ENCODE results near the gene ARHGAP4. TPM values are rescaled to one million over a fixed set of nuclear protein-coding genes. Genes with fewer than 3 reads are reported as not detected.

Gene ARHGAP4
- total RNA-seq, 1 experiment from 2014 or later = 47.0 TPM

DNA sequence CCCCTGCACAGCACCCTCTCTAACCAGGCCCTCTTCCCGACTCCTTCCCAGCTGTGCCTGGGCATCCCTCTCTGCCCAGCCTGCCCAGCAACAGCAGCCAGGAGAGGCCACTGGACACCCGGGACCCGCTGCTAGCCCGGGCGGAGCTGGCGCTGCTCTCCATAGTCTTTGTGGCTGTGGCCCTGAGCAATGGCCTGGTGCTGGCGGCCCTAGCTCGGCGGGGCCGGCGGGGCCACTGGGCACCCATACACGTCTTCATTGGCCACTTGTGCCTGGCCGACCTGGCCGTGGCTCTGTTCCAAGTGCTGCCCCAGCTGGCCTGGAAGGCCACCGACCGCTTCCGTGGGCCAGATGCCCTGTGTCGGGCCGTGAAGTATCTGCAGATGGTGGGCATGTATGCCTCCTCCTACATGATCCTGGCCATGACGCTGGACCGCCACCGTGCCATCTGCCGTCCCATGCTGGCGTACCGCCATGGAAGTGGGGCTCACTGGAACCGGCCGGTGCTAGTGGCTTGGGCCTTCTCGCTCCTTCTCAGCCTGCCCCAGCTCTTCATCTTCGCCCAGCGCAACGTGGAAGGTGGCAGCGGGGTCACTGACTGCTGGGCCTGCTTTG is 20.5 kb downstream of the ARHGAP4 start:
- Histone ChIP-seq H3K27ac (no peak overlapping the region), H3K4me1 (replicated peaks; ENCODE audit: insufficient read depth) (peaks cover 24% of the 10 kb centered on the region), H3K4me2 (no peak overlapping the region), H3K9me3 (ENCODE audit: insufficient read depth, low read depth) (no peaks in the 10 kb centered on the region), H4K20me1 (ENCODE audit: insufficient read depth) (no peaks in the 10 kb centered on the region), H3K79me2 (ENCODE audit: low read depth) (no peaks in the 10 kb centered on the region), H3K9me2 (ENCODE audit: insufficient read depth) (no peaks in the 10 kb centered on the region), H3K4me3 (no peak overlapping the region), H3K27me3 (ENCODE audit: insufficient read depth, low read depth) (no peaks in the 10 kb centered on the region), H2AFZ (no peak overlapping the region), H3K36me3 (ENCODE audit: low read depth) (no peaks in the 10 kb centered on the region), H3F3A (ENCODE audit: insufficient read depth, low read depth) (peaks cover 2% of the 10 kb centered on the region)
- no TSS peak for BruUV-seq (replicated peaks)
- intact Hi-C loops (cut with micrococcal nuclease; ENCODE audit: unreplicated experiment) = no loop called here
- DNase-seq = no peak
- POLR2A ChIA-PET (ENCODE audit: unreplicated experiment) = no interaction called here
- CTCF ChIA-PET = no interaction called here
- TF ChIP-seq, protein P1, sequence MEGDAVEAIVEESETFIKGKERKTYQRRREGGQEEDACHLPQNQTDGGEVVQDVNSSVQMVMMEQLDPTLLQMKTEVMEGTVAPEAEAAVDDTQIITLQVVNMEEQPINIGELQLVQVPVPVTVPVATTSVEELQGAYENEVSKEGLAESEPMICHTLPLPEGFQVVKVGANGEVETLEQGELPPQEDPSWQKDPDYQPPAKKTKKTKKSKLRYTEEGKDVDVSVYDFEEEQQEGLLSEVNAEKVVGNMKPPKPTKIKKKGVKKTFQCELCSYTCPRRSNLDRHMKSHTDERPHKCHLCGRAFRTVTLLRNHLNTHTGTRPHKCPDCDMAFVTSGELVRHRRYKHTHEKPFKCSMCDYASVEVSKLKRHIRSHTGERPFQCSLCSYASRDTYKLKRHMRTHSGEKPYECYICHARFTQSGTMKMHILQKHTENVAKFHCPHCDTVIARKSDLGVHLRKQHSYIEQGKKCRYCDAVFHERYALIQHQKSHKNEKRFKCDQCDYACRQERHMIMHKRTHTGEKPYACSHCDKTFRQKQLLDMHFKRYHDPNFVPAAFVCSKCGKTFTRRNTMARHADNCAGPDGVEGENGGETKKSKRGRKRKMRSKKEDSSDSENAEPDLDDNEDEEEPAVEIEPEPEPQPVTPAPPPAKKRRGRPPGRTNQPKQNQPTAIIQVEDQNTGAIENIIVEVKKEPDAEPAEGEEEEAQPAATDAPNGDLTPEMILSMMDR (conservative IDR thresholded peaks at IDR 0.05) = no peak
- no peak for TF ChIP-seq EZH2 (IDR thresholded peaks at IDR 0.05; ENCODE audit: low read depth)

DNA sequence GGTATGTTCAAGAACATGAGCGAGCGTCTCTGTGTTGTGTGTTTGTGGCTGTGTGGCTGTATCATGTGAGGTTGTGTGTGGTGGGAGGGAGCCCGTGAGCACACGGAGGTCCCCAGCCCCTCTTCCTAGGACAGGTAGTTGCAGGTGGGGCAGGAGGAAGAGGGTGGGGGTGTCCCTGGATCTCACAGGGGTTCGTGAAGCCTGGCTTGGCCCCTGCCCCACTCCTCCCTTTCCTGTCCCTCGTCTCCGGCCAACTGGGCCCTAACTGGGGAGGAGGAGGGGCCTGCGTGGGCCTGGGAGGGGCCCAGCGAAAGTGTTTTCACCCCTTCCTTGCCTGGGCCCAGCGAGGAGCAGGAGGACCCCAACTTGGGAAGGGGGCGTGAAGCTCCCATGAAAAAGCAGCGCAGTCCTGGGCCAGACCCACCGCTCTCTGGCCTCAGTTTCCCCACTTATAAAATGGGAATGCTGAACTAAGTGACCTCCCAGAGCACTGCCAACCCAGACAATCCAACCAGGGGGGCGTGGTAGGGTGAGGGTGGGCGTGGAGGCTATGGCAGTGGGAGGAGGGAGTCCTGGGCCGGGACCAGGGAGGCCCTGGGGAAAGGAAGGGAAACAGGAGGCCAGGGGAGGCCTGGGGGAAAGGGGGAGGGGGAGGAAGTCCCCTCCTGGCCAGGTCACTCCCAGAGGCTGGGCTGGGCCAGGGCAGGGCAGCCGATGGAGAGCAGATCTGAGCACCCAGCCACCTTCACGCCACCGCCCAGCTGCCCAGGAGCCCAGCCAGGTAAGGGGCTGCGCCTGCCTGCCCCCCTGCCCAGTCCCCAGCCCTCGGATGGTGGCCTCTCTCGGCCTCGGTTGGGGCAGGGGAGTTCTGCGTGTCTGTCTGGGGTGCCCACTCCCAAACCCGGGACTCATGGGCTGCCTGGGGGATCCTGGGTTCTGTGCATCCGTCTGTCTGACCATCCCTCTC is 21.8 kb downstream of the ARHGAP4 start, which contains the start of gene AVPR2:
Gene AVPR2 (plus strand): TSS at position 683 of the 967 bp plus-strand sequence. CDS start 473 bp downstream, outside the sequence.
- no TSS peak for BruUV-seq (replicated peaks)
- H3K4me2 ChIP-seq = no peak within 1 kb of the TSS
- no peak for TF ChIP-seq EZH2 (IDR thresholded peaks at IDR 0.05; ENCODE audit: low read depth)
- TF ChIP-seq, protein P1 (conservative IDR thresholded peaks at IDR 0.05) = no peak
- peaks cover 25% of the 10 kb centered on the region for H3K4me1 ChIP-seq (replicated peaks; ENCODE audit: insufficient read depth)
- intact Hi-C loops (cut with micrococcal nuclease; ENCODE audit: unreplicated experiment) = no loop called here
- H3K9me3 ChIP-seq (ENCODE audit: insufficient read depth, low read depth) = no peaks in the 10 kb centered on the region
- H3K36me3 ChIP-seq (ENCODE audit: low read depth) = no peaks in the 10 kb centered on the region
- H3K9me2 ChIP-seq (ENCODE audit: insufficient read depth) = no peaks in the 10 kb centered on the region
- DNase-seq = peak in 1 of 2 experiments; percentile 59
- H3K79me2 ChIP-seq (ENCODE audit: low read depth) = no peaks in the 10 kb centered on the region
- CTCF ChIA-PET = interaction anchor here (0.6 kb wide), 1 partner anchor 137 kb away, joined by 17 read pairs; no protein-coding TSS in a partner anchor
- POLR2A ChIA-PET (ENCODE audit: unreplicated experiment) = interaction anchor here (0.5 kb wide), 1 partner anchor 68 kb away, joined by 4 read pairs; the partner anchor contains the start of gene HCFC1
- no peak within 1 kb of the TSS for H2AFZ ChIP-seq
- H3K4me3 ChIP-seq = no peak within 1 kb of the TSS
- no peak within 1 kb of the TSS for H3K27ac ChIP-seq
- H4K20me1 ChIP-seq (ENCODE audit: insufficient read depth) = no peaks in the 10 kb centered on the region
- H3F3A ChIP-seq (ENCODE audit: insufficient read depth, low read depth) = peaks cover 5% of the 10 kb centered on the region
- no peaks in the 10 kb centered on the region for H3K27me3 ChIP-seq (ENCODE audit: insufficient read depth, low read depth)

DNA sequence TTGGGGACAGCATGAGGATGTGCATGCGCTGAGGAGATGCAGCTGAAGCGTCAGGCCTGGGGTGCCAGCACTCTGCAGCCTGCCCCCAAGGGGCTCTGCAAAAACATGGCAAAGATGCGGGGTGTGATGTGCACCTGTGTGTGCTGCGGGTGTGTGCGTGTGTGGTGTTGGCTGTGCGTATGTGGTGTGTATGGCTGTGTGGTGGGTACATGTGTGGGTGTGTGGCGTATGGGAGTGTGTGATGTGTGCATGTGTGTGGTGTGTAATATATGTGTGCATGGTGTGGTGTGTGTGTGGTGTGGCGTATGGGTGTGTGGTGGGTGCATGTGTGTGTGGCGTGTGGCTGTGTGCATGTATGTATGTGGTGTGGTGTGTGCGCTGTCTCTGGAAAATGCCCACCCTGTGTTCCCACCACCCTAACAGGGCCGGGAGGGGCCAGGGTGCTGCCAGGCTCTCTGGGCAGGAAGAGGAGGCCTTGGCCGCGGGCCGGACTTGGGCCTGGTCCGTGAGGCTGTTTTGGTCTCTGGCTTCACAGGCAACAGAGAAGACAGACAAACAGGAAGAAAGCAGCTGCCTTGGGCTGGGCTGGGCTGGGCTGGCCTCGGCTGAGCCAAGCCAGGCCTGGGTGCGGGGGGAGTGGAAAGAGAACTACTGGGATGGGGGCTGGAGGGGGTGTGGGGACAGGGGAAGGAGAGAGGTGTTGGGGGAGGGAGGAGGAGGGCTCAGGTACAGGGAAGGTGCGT is 22.7 kb downstream of the ARHGAP4 start:
- H3K9me3 ChIP-seq (ENCODE audit: insufficient read depth, low read depth) = no peaks in the 10 kb centered on the region
- no peak for DNase-seq
- H3F3A ChIP-seq (ENCODE audit: insufficient read depth, low read depth) = peaks cover 5% of the 10 kb centered on the region
- no TSS peak for BruUV-seq (replicated peaks)
- intact Hi-C loops (cut with micrococcal nuclease; ENCODE audit: unreplicated experiment) = no loop called here
- no peak overlapping the region for H3K4me3 ChIP-seq
- H4K20me1 ChIP-seq (ENCODE audit: insufficient read depth) = no peaks in the 10 kb centered on the region
- no peaks in the 10 kb centered on the region for H3K36me3 ChIP-seq (ENCODE audit: low read depth)
- no peaks in the 10 kb centered on the region for H3K9me2 ChIP-seq (ENCODE audit: insufficient read depth)
- H3K4me2 ChIP-seq = no peak overlapping the region
- H3K4me1 ChIP-seq (replicated peaks; ENCODE audit: insufficient read depth) = peaks cover 25% of the 10 kb centered on the region
- H3K79me2 ChIP-seq (ENCODE audit: low read depth) = no peaks in the 10 kb centered on the region
- CTCF ChIA-PET = interaction anchor here (0.6 kb wide), 1 partner anchor 137 kb away, joined by 17 read pairs; no protein-coding TSS in a partner anchor
- TF ChIP-seq, protein P1 (conservative IDR thresholded peaks at IDR 0.05) = no peak
- TF ChIP-seq EZH2 (IDR thresholded peaks at IDR 0.05; ENCODE audit: low read depth) = no peak
- no peak overlapping the region for H3K27ac ChIP-seq
- H2AFZ ChIP-seq = no peak overlapping the region
- POLR2A ChIA-PET (ENCODE audit: unreplicated experiment) = interaction anchor here (0.6 kb wide), 1 partner anchor 137 kb away, joined by 9 read pairs; no protein-coding TSS in a partner anchor
- no peaks in the 10 kb centered on the region for H3K27me3 ChIP-seq (ENCODE audit: insufficient read depth, low read depth)
